Mesodermal cell (in vitro differentiated cells): ENCODE results near the gene SUN2.

Experiments
- H3K27ac ChIP-seq: 2 replicates; pipeline ENCODE4 v1.7.0; 2013; ENCODE audit warnings: mild to moderate bottlenecking, low read depth, low read length, moderate library complexity; ENCODE audit not compliant: severe bottlenecking
- H3K36me3 ChIP-seq: 2 replicates; pipeline ENCODE4 v1.7.1; 2013; ENCODE audit warnings: mild to moderate bottlenecking, low read length, moderate library complexity; ENCODE audit not compliant: control insufficient read depth, insufficient read depth
- H3K4me1 ChIP-seq: one replicate; pipeline ENCODE4 v1.7.1; 2013; ENCODE audit warnings: mild to moderate bottlenecking, low read length; ENCODE audit not compliant: insufficient read depth, control insufficient read depth, poor library complexity, severe bottlenecking
- H3K4me3 ChIP-seq: 2 replicates; pipeline ENCODE4 v1.7.0; 2013; ENCODE audit warnings: low read length, control low read depth, mild to moderate bottlenecking; ENCODE audit not compliant: insufficient read depth, poor library complexity, severe bottlenecking; ENCODE audit errors: extremely low read depth
- H3K9me3 ChIP-seq: 2 replicates; pipeline ENCODE4 v1.7.1; 2013; ENCODE audit warnings: mild to moderate bottlenecking, low read length, moderate library complexity; ENCODE audit not compliant: control insufficient read depth
- WGBS, 2 experiments: methylation state at CpG; one replicate each; pipeline ENCODE4 v1.1.5; 2013; ENCODE audit warnings: missing lambda C conversion rate in 2 of 2; ENCODE audit not compliant: insufficient coverage in 2 of 2; 5-methylcytosine and 5-hydroxymethylcytosine counted together

The SUN2 gene

GRCh38 chr22:38751422-38752346 is 4.1 kb downstream of the SUN2 start:
- WGBS, 2 experiments = 85 to 92% methylated on average over 21 to 23 of the region's 24 CpGs
- Histone ChIP-seq H3K9me3 (no peaks in the 10 kb centered on the region), H3K36me3 (peaks cover 65% of the 10 kb centered on the region), H3K27ac (no peak overlapping the region), H3K4me1 (peaks cover 9% of the 10 kb centered on the region), H3K4me3 (no peak overlapping the region)

- no peak overlapping the region for H3K27ac ChIP-seq
- no peaks in the 10 kb centered on the region for H3K9me3 ChIP-seq
- peaks cover 71% of the 10 kb centered on the region for H3K36me3 ChIP-seq
- 97% methylated on average over 10 to 11 of the region's 12 CpGs for WGBS, 2 experiments
- H3K4me3 ChIP-seq = no peak overlapping the region
- peaks cover 5% of the 10 kb centered on the region for H3K4me1 ChIP-seq
Measured at GRCh38 chr22:38751066-38751421, 4.8 kb downstream of the SUN2 start.

- no peak overlapping the region for H3K4me3 ChIP-seq
- H3K36me3 ChIP-seq = peaks cover 75% of the 10 kb centered on the region
- 96 to 97% methylated on average over 16 of the region's 17 CpGs for WGBS, 2 experiments
- no peak overlapping the region for H3K27ac ChIP-seq
- H3K4me1 ChIP-seq = peaks cover 5% of the 10 kb centered on the region
- H3K9me3 ChIP-seq = no peaks in the 10 kb centered on the region
Measured at GRCh38 chr22:38750638-38751037, 5.2 kb downstream of the SUN2 start.

GRCh38 chr22:38750104-38750503 is 5.7 kb downstream of the SUN2 start:
- Histone ChIP-seq H3K4me3 (no peak overlapping the region), H3K4me1 (peaks cover 5% of the 10 kb centered on the region), H3K9me3 (no peaks in the 10 kb centered on the region), H3K27ac (no peak overlapping the region), H3K36me3 (peaks cover 80% of the 10 kb centered on the region)
- WGBS, 2 experiments = 93 to 99% methylated on average over 12 of the region's 14 CpGs

GRCh38 chr22:38748487-38749136 is 7.2 kb downstream of the SUN2 start:
- Histone ChIP-seq H3K36me3 (peaks cover 92% of the 10 kb centered on the region), H3K9me3 (no peaks in the 10 kb centered on the region), H3K4me3 (no peak overlapping the region), H3K27ac (no peak overlapping the region), H3K4me1 (no peaks in the 10 kb centered on the region)
- 91 to 94% methylated on average over 13 to 14 of the region's 14 CpGs for WGBS, 2 experiments

GRCh38 chr22:38745676-38746460 is 9.9 kb downstream of the SUN2 start:
- 94 to 96% methylated on average over 12 to 13 of the region's 14 CpGs for WGBS, 2 experiments
- Histone ChIP-seq H3K4me1 (no peaks in the 10 kb centered on the region), H3K27ac (no peak overlapping the region), H3K36me3 (peaks cover 96% of the 10 kb centered on the region), H3K4me3 (no peak overlapping the region), H3K9me3 (no peaks in the 10 kb centered on the region)

- Histone ChIP-seq H3K4me1 (no peaks in the 10 kb centered on the region), H3K4me3 (no peak overlapping the region), H3K36me3 (peaks cover 96% of the 10 kb centered on the region), H3K9me3 (no peaks in the 10 kb centered on the region), H3K27ac (no peak overlapping the region)
- WGBS, 2 experiments = 90 to 94% methylated on average over 5 of the region's 6 CpGs
Measured at GRCh38 chr22:38744981-38745380, 10.8 kb downstream of the SUN2 start.

GRCh38 chr22:38742176-38742942 is 13.4 kb downstream of the SUN2 start:
- Histone ChIP-seq H3K4me1 (peaks cover 2% of the 10 kb centered on the region), H3K4me3 (no peak overlapping the region), H3K36me3 (peaks cover 97% of the 10 kb centered on the region), H3K27ac (no peak overlapping the region), H3K9me3 (no peaks in the 10 kb centered on the region)
- 90 to 93% methylated on average over 22 to 25 of the region's 25 CpGs for WGBS, 2 experiments

- 95 to 98% methylated on average over 9 of the region's 10 CpGs for WGBS, 2 experiments
Measured at GRCh38 chr22:38741576-38741975, 14.2 kb downstream of the SUN2 start.

GRCh38 chr22:38741166-38741565 is 14.6 kb downstream of the SUN2 start:
- Histone ChIP-seq H3K36me3 (peaks cover 99% of the 10 kb centered on the region), H3K4me3 (no peak overlapping the region), H3K9me3 (no peaks in the 10 kb centered on the region), H3K4me1 (peaks cover 3% of the 10 kb centered on the region), H3K27ac (no peak overlapping the region)
- WGBS, 2 experiments = 92 to 94% methylated on average over 7 to 9 of the region's 9 CpGs

More at GRCh38 chr22:38741576-38741975, 14.2 kb downstream of the SUN2 start:
- Histone ChIP-seq H3K36me3 (peaks cover 99% of the 10 kb centered on the region), H3K9me3 (no peaks in the 10 kb centered on the region), H3K4me1 (peaks cover 3% of the 10 kb centered on the region), H3K27ac (no peak overlapping the region), H3K4me3 (no peak overlapping the region)
